ENCODE data around the gene TARBP1. TPM values are rescaled to one million over a fixed set of nuclear protein-coding genes. Genes with fewer than 3 reads are reported as not detected.

The TARBP1 gene
- total and polyA plus RNA-seq, 2 donors (not counting 1 experiment from before 2014, with no cell fraction given): 35.4 to 71.5 TPM

- Mint-ChIP-seq H3K4me1 (peaks cover 15% of the 10 kb centered on the region), H3K4me3 (no peak overlapping the region), H3K9me3 (ENCODE audit: insufficient read depth) (no peaks in the 10 kb centered on the region), H3K27me3 (peaks cover 4% of the 10 kb centered on the region), H3K27ac (no peak overlapping the region)
- CTCF ChIA-PET: no interaction called here
- Histone ChIP-seq H3K9ac (ENCODE audit: low read length) (no peak overlapping the region), H2AFZ (ENCODE audit: insufficient read depth, low read depth, low read length, poor library complexity, severe bottlenecking) (no peak overlapping the region), H3K27ac (ENCODE audit: low read length in 2 of 2) (no peak overlapping the region), H3K79me2 (ENCODE audit: control insufficient read depth, insufficient read depth, low read length) (no peaks in the 10 kb centered on the region), H3K36me3 (replicated peaks in 1 of 2; ENCODE audit: control extremely low read depth in 1 of 2, control insufficient read depth in 1 of 2, extremely low read depth in 1 of 2, insufficient read depth in 2 of 2, low read length in 1 of 2) (no peaks in the 10 kb centered on the region), H4K20me1 (ENCODE audit: control insufficient read depth, insufficient read depth, low read length, poor library complexity, severe bottlenecking) (no peaks in the 10 kb centered on the region), H3K4me3 (ENCODE audit: control extremely low read depth in 1 of 5, extremely low read depth in 1 of 5, insufficient read depth in 1 of 5, low read depth in 2 of 5, low read length in 4 of 5) (no peak overlapping the region), H3K27me3 (replicated peaks in 1 of 4; ENCODE audit: control extremely low read depth in 1 of 4, control insufficient read depth in 3 of 4, insufficient read depth in 4 of 4, low read length in 3 of 4) (no peaks in the 10 kb centered on the region), H3K9me3 (ENCODE audit: control extremely low read depth in 1 of 3, control insufficient read depth in 2 of 3, insufficient read depth in 1 of 3, low read length in 2 of 3) (no peaks in the 10 kb centered on the region), H3K4me2 (replicated peaks; ENCODE audit: low read depth, low read length, poor library complexity, severe bottlenecking) (no peak overlapping the region), H3K4me1 (ENCODE audit: control insufficient read depth in 2 of 2, insufficient read depth in 2 of 2, low read length in 2 of 2) (peaks cover 19 to 22% of the 10 kb centered on the region in 2 donors)
- intact Hi-C loops (cut with micrococcal nuclease): no loop called here
- TF ChIP-seq, protein P1, sequence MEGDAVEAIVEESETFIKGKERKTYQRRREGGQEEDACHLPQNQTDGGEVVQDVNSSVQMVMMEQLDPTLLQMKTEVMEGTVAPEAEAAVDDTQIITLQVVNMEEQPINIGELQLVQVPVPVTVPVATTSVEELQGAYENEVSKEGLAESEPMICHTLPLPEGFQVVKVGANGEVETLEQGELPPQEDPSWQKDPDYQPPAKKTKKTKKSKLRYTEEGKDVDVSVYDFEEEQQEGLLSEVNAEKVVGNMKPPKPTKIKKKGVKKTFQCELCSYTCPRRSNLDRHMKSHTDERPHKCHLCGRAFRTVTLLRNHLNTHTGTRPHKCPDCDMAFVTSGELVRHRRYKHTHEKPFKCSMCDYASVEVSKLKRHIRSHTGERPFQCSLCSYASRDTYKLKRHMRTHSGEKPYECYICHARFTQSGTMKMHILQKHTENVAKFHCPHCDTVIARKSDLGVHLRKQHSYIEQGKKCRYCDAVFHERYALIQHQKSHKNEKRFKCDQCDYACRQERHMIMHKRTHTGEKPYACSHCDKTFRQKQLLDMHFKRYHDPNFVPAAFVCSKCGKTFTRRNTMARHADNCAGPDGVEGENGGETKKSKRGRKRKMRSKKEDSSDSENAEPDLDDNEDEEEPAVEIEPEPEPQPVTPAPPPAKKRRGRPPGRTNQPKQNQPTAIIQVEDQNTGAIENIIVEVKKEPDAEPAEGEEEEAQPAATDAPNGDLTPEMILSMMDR (IDR thresholded peaks at IDR 0.05): no peak
- TF ChIP-seq EZH2 (IDR thresholded peaks at IDR 0.05; ENCODE audit: borderline replicate concordance, insufficient read depth, low read depth, low read length, poor library complexity, severe bottlenecking): no peak
- DNase-seq (no peak), ATAC-seq (ENCODE audit: low read depth) (no peak)
- POLR2A ChIA-PET: no interaction called here
- 71% methylated on average over 6 of the region's 14 CpGs for WGBS (ENCODE audit: insufficient coverage)
Observed at GRCh38 chr1:234528074-234528865, 49.3 kb upstream of the TARBP1 start.

DNA sequence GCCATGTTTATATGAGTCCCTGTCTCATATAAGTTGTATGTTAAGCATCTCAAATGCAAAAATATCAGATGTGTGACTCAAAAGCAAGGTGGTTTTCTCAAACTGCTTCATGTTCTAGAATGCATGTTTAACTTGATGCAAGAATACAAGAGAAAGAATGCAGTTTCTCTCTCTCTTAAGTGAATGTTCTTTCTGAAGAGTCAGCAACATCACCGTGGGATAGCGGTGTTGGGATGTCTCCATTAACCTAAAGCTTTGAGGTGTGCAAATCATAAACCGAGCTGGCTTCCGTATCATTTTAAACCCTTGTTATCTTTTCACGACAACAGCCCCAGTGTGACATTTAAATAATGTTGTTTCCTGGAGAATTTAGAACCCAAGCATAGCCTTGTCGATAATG is 48.4 kb upstream of the TARBP1 start:
- Histone ChIP-seq H3K4me3 (ENCODE audit: control extremely low read depth in 1 of 5, extremely low read depth in 1 of 5, insufficient read depth in 1 of 5, low read depth in 2 of 5, low read length in 4 of 5) (no peak overlapping the region), H3K27me3 (replicated peaks in 1 of 4; ENCODE audit: control extremely low read depth in 1 of 4, control insufficient read depth in 3 of 4, insufficient read depth in 4 of 4, low read length in 3 of 4) (no peaks in the 10 kb centered on the region), H3K4me2 (replicated peaks; ENCODE audit: low read depth, low read length, poor library complexity, severe bottlenecking) (no peak overlapping the region), H3K36me3 (replicated peaks in 1 of 2; ENCODE audit: control extremely low read depth in 1 of 2, control insufficient read depth in 1 of 2, extremely low read depth in 1 of 2, insufficient read depth in 2 of 2, low read length in 1 of 2) (no peaks in the 10 kb centered on the region), H3K9me3 (ENCODE audit: control extremely low read depth in 1 of 3, control insufficient read depth in 2 of 3, insufficient read depth in 1 of 3, low read length in 2 of 3) (no peaks in the 10 kb centered on the region), H3K27ac (ENCODE audit: low read length in 2 of 2) (no peak overlapping the region), H3K9ac (ENCODE audit: low read length) (no peak overlapping the region), H3K79me2 (ENCODE audit: control insufficient read depth, insufficient read depth, low read length) (no peaks in the 10 kb centered on the region), H2AFZ (ENCODE audit: insufficient read depth, low read depth, low read length, poor library complexity, severe bottlenecking) (no peak overlapping the region), H3K4me1 (ENCODE audit: control insufficient read depth in 2 of 2, insufficient read depth in 2 of 2, low read length in 2 of 2) (peaks cover 29 to 32% of the 10 kb centered on the region in 2 donors), H4K20me1 (ENCODE audit: control insufficient read depth, insufficient read depth, low read length, poor library complexity, severe bottlenecking) (no peaks in the 10 kb centered on the region)
- TF ChIP-seq, protein P1 (IDR thresholded peaks at IDR 0.05): no peak
- 90% methylated on average over 2 of the region's 6 CpGs for WGBS (ENCODE audit: insufficient coverage)
- intact Hi-C loops (cut with micrococcal nuclease): no loop called here
- H3K4me3 Mint-ChIP-seq: no peak overlapping the region
- ChIA-PET POLR2A (no interaction called here), CTCF (interaction anchor here (0.5 to 1.5 kb wide), 2 partner anchors 11 to 28 kb away, joined by 3 to 4 read pairs; no protein-coding TSS in a partner anchor)
- no peaks in the 10 kb centered on the region for H3K9me3 Mint-ChIP-seq (ENCODE audit: insufficient read depth)
- peaks cover 15% of the 10 kb centered on the region for H3K4me1 Mint-ChIP-seq
- no peak for DNase-seq
- no peak overlapping the region for H3K27ac Mint-ChIP-seq
- no peak for ATAC-seq (ENCODE audit: low read depth)
- H3K27me3 Mint-ChIP-seq: peaks cover 4% of the 10 kb centered on the region
